Retinal pigment epithelial cell (primary cell): ENCODE results near the gene TVP23B.

ENCODE experiments used
- DNase-seq: peaks from one replicate; pipeline ENCODE4 v3.0.0-alpha.2; 2010; ENCODE audit warnings: low read depth
- H3K4me3 ChIP-seq: 2 replicates; pipeline ENCODE4 v1.5.1; 2011; ENCODE audit warnings: mild to moderate bottlenecking, low read length, control low read depth, moderate library complexity
- CTCF ChIP-seq: conservative IDR thresholded peaks from 2 replicates; pipeline ENCODE4 v1.5.1; 2011; ENCODE audit warnings: low read depth, low read length, control low read depth, inconsistent platforms

TVP23B gene

GRCh38 chr17:18848501-18848900 is 67.5 kb downstream of the TVP23B start:
- DNase-seq = no peak
- TF ChIP-seq CTCF = no peak
- no peak overlapping the region for H3K4me3 ChIP-seq

GRCh38 chr17:18850679-18851078 is 69.7 kb downstream of the TVP23B start:
- TF ChIP-seq CTCF = no peak
- DNase-seq = no peak
- H3K4me3 ChIP-seq = no peak overlapping the region

DNA sequence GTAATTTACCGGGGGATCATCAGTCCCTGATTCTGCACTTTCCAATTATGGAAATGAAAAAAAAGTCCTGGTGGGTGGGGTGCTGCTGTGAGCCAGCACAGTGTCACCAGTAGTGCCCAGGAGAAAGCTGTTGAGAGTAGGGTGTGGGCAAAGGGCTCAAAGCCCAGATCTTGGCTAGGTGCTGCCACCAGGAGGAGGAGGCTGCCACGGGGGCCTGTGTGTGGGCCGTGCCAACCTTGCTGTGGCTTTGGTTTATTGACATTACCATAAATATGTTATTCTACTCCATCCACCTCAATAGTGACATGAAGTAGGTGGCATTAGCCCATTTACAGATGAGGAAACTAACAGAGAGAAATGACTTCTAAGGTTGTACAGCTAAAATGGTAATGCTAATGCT is 70.2 kb downstream of the TVP23B start:
- no peak for TF ChIP-seq CTCF
- no peak overlapping the region for H3K4me3 ChIP-seq
- DNase-seq = no peak

GRCh38 chr17:18854956-18855355 is 74.0 kb downstream of the TVP23B start:
- no peak for DNase-seq
- no peak overlapping the region for H3K4me3 ChIP-seq
- no peak for TF ChIP-seq CTCF

- H3K4me3 ChIP-seq = peak overlapping the region; percentile 66
- DNase-seq = peak; percentile 90
- no peak for TF ChIP-seq CTCF
Measured at GRCh38 chr17:18855831-18856569, 75.0 kb downstream of the TVP23B start.
